Liver (tissue), 9 donors: ENCODE results near the gene TJAP1. TPM values are rescaled to one million over a fixed set of nuclear protein-coding genes. Genes with fewer than 3 reads are reported as not detected.

ENCODE experiments used
- DNase-seq: peaks from one replicate; pipeline ENCODE4 v3.0.0-alpha.2; 2017; ENCODE audit warnings: low spot score
- H3K27ac ChIP-seq, 2 donors: one replicate each; pipeline ENCODE4 v1.7.0; 2013; ENCODE audit warnings: inconsistent platforms in 2 of 2, low read length in 2 of 2, control low read depth in 1 of 2, low read depth in 1 of 2, mild to moderate bottlenecking in 1 of 2
- H3K27me3 ChIP-seq, 4 donors: one replicate each; pipeline versions ENCODE4 v1.6.1 to v1.7.0; 2013; ENCODE audit warnings: low read length in 3 of 4, inconsistent platforms in 1 of 4, mild to moderate bottlenecking in 1 of 4, moderate library complexity in 1 of 4; ENCODE audit not compliant: control insufficient read depth in 4 of 4, insufficient read depth in 4 of 4
- H3K36me3 ChIP-seq, 4 donors: one replicate each; pipeline versions ENCODE4 v1.6.1 to v1.7.0; 2013; ENCODE audit warnings: low read length in 3 of 4, mild to moderate bottlenecking in 3 of 4, low read depth in 1 of 4, moderate library complexity in 1 of 4; ENCODE audit not compliant: control insufficient read depth in 4 of 4, insufficient read depth in 3 of 4
- H3K4me1 ChIP-seq, 4 donors: one replicate each; pipeline versions ENCODE4 v1.6.1 to v1.7.0; 2013; ENCODE audit warnings: low read length in 3 of 4, mild to moderate bottlenecking in 3 of 4, moderate library complexity in 1 of 4; ENCODE audit not compliant: control insufficient read depth in 4 of 4, insufficient read depth in 4 of 4
- H3K4me3 ChIP-seq, 3 donors: one replicate each; pipeline versions ENCODE4 v1.6.1 to v1.7.0; 2013; ENCODE audit warnings: low read length in 3 of 3, control low read depth in 1 of 3, low read depth in 1 of 3, mild to moderate bottlenecking in 1 of 3
- H3K9ac ChIP-seq, 2 donors: one replicate each; pipeline ENCODE4 v1.7.0; 2013; ENCODE audit warnings: low read length in 2 of 2, mild to moderate bottlenecking in 2 of 2, moderate library complexity in 2 of 2, control low read depth in 1 of 2, low read depth in 1 of 2
- H3K9me3 ChIP-seq, 4 donors: one replicate each; pipeline versions ENCODE4 v1.6.1 to v1.7.0; 2013; ENCODE audit warnings: low read length in 3 of 4; ENCODE audit not compliant: control insufficient read depth in 4 of 4
- EGR1 ChIP-seq, 2 donors: IDR thresholded peaks; 2 replicates each; pipeline ENCODE4 v1.6.1; 2016 to 2018; ENCODE audit warnings: antibody characterized with exemption in 2 of 2, low read depth in 2 of 2
- FOXA2 ChIP-seq: IDR thresholded peaks from 2 replicates; pipeline ENCODE4 v1.6.1; 2016; ENCODE audit warnings: antibody characterized with exemption
- HNF4A ChIP-seq, 2 donors: conservative IDR thresholded peaks; 2 replicates each; pipeline ENCODE4 v1.6.1; 2016; ENCODE audit warnings: antibody characterized with exemption in 2 of 2, mild to moderate bottlenecking in 2 of 2
- HNF4G ChIP-seq: IDR thresholded peaks from 2 replicates; pipeline ENCODE4 v1.6.1; 2016; ENCODE audit warnings: antibody characterized with exemption
- JUND ChIP-seq, 2 donors: IDR thresholded peaks; 2 replicates each; pipeline ENCODE4 v1.6.1; 2016; ENCODE audit warnings: antibody characterized with exemption in 2 of 2
- NR2F2 ChIP-seq: IDR thresholded peaks from 2 replicates; pipeline ENCODE4 v1.6.1; 2016; ENCODE audit warnings: antibody characterized with exemption
- RAD21 ChIP-seq, 2 donors: IDR thresholded peaks; 2 replicates each; pipeline ENCODE4 v1.6.1; 2016; ENCODE audit warnings: antibody characterized with exemption in 2 of 2, mild to moderate bottlenecking in 2 of 2
- RXRA ChIP-seq, 2 donors: IDR thresholded peaks; 2 replicates each; pipeline ENCODE4 v1.6.1; 2017 to 2018; ENCODE audit warnings: antibody characterized with exemption in 2 of 2, mild to moderate bottlenecking in 1 of 2
- TAF1 ChIP-seq: conservative IDR thresholded peaks from 2 replicates; pipeline ENCODE4 v1.6.1; 2016; ENCODE audit warnings: antibody characterized with exemption, mild to moderate bottlenecking
- YY1 ChIP-seq: IDR thresholded peaks from 2 replicates; pipeline ENCODE4 v1.6.1; 2016; ENCODE audit warnings: antibody characterized with exemption, mild to moderate bottlenecking
- WGBS: extraction: QIAGEN DNeasy Blood & Tissue Kit; methylation state at CpG from one replicate; pipeline ENCODE4 v1.1.7; 2013; 5-methylcytosine and 5-hydroxymethylcytosine counted together
- polyA plus RNA-seq, 2 donors: library from polyadenylated mRNA; stranded (reverse) in 1 of 2; unstranded in 1 of 2; fragments of 200-250 nt in 1 of 2; fragments of >200 nt in 1 of 2; fragmentation: Nextera tagmentation in 1 of 2; extraction: Ambion mirVana in 1 of 2; gene quantifications; one replicate each; pipeline versions ENCODE4 v1.2.1 to v1.2.3, GENCODE V29; 2013 to 2015
- total RNA-seq, 2 donors: library from RNA; depleted of rRNA; stranded (reverse); fragments of >200 nt; gene quantifications; one replicate each; pipeline ENCODE4 v1.2.3, GENCODE V29; 2014
- TF ChIP-seq, protein P1 (sequence below): IDR thresholded peaks from 2 replicates; pipeline ENCODE4 v1.6.1; 2016; ENCODE audit warnings: antibody characterized with exemption
- TF ChIP-seq, protein P2 (sequence below): IDR thresholded peaks from 2 replicates; pipeline ENCODE4 v1.6.1; 2016; ENCODE audit warnings: antibody characterized with exemption
- TF ChIP-seq, protein P3 (sequence below): IDR thresholded peaks from 2 replicates; pipeline ENCODE4 v1.6.1; 2016; ENCODE audit warnings: antibody characterized with exemption, mild to moderate bottlenecking
- TF ChIP-seq, protein P4 (sequence below): fragments of 150-350 bp; IDR thresholded peaks from 2 replicates; pipeline ENCODE4 v1.5.1; 2017; ENCODE audit warnings: improper control_type of control experiment, low read depth, low read length; ENCODE audit not compliant: missing input control
- donor health status: healthy.
- donor health status: healthy.
- donor health status: healthy.
- donor health status: healthy.
- donor health status: healthy.

Gene TJAP1
- total and polyA plus RNA-seq, 4 donors = 6.9 to 10.3 (median 7.8) TPM

DNA sequence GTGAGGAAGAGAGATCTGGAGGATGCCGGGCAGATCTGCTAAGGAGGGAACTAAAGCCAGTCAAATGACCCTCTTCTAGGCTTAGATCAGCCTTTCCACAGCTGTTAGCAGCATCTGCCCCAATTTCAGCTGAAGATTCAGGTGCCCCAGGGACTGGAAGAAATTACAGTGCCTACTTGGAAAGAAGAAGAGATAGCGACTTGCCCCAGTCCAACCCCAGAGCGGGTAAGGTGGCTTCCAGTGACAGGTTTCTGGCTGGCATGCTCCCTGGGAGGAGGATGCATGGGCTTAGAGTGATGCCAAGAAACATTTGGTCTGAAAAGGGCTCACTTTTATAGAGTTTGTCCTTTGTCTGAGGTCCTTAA lies 620 bp downstream of the TJAP1 start:
- Histone ChIP-seq H3K4me3 (peak overlapping the region; percentile 76 to 92 (median 88)), H3K9me3 (no peaks in the 10 kb centered on the region), H3K9ac (peak overlapping the region; percentile 81 to 93), H3K4me1 (peaks cover 7 to 29% (median 17%) of the 10 kb centered on the region in 4 donors), H3K36me3 (no peaks in the 10 kb centered on the region), H3K27ac (peak overlapping the region in 1 of 2 donors; percentile 75), H3K27me3 (no peaks in the 10 kb centered on the region)
- TF ChIP-seq, protein P1, sequence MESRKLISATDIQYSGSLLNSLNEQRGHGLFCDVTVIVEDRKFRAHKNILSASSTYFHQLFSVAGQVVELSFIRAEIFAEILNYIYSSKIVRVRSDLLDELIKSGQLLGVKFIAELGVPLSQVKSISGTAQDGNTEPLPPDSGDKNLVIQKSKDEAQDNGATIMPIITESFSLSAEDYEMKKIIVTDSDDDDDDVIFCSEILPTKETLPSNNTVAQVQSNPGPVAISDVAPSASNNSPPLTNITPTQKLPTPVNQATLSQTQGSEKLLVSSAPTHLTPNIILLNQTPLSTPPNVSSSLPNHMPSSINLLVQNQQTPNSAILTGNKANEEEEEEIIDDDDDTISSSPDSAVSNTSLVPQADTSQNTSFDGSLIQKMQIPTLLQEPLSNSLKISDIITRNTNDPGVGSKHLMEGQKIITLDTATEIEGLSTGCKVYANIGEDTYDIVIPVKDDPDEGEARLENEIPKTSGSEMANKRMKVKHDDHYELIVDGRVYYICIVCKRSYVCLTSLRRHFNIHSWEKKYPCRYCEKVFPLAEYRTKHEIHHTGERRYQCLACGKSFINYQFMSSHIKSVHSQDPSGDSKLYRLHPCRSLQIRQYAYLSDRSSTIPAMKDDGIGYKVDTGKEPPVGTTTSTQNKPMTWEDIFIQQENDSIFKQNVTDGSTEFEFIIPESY = no peak
- TF ChIP-seq HNF4G (no peak), NR2F2 (no peak), TAF1 (no peak), JUND (IDR thresholded peaks at IDR 0.05) (no peak), RAD21 (IDR thresholded peaks at IDR 0.05) (no peak), EGR1 (IDR thresholded peaks at IDR 0.05; ENCODE audit: low read depth in 2 of 2) (no peak), FOXA2 (no peak), HNF4A (conservative IDR thresholded peaks at IDR 0.05) (no peak), RXRA (IDR thresholded peaks at IDR 0.05) (no peak)
- TF ChIP-seq, protein P2, sequence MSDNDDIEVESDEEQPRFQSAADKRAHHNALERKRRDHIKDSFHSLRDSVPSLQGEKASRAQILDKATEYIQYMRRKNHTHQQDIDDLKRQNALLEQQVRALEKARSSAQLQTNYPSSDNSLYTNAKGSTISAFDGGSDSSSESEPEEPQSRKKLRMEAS = no peak
- TF ChIP-seq, protein P3, sequence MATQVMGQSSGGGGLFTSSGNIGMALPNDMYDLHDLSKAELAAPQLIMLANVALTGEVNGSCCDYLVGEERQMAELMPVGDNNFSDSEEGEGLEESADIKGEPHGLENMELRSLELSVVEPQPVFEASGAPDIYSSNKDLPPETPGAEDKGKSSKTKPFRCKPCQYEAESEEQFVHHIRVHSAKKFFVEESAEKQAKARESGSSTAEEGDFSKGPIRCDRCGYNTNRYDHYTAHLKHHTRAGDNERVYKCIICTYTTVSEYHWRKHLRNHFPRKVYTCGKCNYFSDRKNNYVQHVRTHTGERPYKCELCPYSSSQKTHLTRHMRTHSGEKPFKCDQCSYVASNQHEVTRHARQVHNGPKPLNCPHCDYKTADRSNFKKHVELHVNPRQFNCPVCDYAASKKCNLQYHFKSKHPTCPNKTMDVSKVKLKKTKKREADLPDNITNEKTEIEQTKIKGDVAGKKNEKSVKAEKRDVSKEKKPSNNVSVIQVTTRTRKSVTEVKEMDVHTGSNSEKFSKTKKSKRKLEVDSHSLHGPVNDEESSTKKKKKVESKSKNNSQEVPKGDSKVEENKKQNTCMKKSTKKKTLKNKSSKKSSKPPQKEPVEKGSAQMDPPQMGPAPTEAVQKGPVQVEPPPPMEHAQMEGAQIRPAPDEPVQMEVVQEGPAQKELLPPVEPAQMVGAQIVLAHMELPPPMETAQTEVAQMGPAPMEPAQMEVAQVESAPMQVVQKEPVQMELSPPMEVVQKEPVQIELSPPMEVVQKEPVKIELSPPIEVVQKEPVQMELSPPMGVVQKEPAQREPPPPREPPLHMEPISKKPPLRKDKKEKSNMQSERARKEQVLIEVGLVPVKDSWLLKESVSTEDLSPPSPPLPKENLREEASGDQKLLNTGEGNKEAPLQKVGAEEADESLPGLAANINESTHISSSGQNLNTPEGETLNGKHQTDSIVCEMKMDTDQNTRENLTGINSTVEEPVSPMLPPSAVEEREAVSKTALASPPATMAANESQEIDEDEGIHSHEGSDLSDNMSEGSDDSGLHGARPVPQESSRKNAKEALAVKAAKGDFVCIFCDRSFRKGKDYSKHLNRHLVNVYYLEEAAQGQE = no peak
- TF ChIP-seq, protein P4, sequence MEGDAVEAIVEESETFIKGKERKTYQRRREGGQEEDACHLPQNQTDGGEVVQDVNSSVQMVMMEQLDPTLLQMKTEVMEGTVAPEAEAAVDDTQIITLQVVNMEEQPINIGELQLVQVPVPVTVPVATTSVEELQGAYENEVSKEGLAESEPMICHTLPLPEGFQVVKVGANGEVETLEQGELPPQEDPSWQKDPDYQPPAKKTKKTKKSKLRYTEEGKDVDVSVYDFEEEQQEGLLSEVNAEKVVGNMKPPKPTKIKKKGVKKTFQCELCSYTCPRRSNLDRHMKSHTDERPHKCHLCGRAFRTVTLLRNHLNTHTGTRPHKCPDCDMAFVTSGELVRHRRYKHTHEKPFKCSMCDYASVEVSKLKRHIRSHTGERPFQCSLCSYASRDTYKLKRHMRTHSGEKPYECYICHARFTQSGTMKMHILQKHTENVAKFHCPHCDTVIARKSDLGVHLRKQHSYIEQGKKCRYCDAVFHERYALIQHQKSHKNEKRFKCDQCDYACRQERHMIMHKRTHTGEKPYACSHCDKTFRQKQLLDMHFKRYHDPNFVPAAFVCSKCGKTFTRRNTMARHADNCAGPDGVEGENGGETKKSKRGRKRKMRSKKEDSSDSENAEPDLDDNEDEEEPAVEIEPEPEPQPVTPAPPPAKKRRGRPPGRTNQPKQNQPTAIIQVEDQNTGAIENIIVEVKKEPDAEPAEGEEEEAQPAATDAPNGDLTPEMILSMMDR = no peak
- 13% methylated on average over 3 of the region's 3 CpGs for WGBS
- DNase-seq = no peak

DNA sequence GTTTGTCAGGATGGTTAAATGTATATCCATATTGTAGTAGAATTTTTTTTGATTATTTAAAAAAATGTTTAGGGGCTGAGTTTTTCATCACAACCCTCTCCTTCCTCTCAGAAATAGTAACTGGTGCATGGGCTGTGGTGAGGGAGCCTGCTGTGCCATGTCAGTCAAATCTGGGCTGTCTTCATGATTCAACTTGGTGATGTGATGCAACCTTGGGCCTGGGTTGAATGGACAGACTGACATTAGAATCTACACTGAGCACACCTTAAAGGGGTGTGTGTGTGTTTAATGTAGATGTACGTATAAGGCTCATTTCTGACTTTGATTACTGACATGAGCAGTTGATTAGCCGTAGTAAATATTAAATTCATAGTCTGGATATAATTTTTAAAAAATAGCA lies 3.7 kb downstream of the TJAP1 start:
- Histone ChIP-seq H3K9ac (no peak overlapping the region), H3K36me3 (peaks cover 0 to 2% (median 0%) of the 10 kb centered on the region in 4 donors), H3K27me3 (no peaks in the 10 kb centered on the region), H3K9me3 (no peaks in the 10 kb centered on the region), H3K4me3 (no peak overlapping the region), H3K4me1 (peaks cover 7 to 29% (median 17%) of the 10 kb centered on the region in 4 donors), H3K27ac (no peak overlapping the region)
- no peak for DNase-seq
- WGBS = 96% methylated on average over 2 of the region's 2 CpGs
- TF ChIP-seq YY1 (no peak), RAD21 (IDR thresholded peaks at IDR 0.05) (no peak), EGR1 (IDR thresholded peaks at IDR 0.05; ENCODE audit: low read depth in 2 of 2) (no peak), HNF4G (no peak)
- TF ChIP-seq, protein P4 = no peak
